ENCODE measurements around the gene FBN2. TPM values are rescaled to one million over a fixed set of nuclear protein-coding genes. Genes with fewer than 3 reads are reported as not detected.

FBN2 gene
- total RNA-seq, 4 donors from 2014 or later, result 0.40 to 3.3 (median 0.99) TPM

GRCh38 chr5:128353441-128354107 is 184.5 kb downstream of the FBN2 start:
- TF ChIP-seq POLR2A (IDR thresholded peaks at IDR 0.05) (no peak), CTCF (IDR thresholded peaks at IDR 0.05) (no peak)
- H3K36me3 ChIP-seq, result no peaks in the 10 kb centered on the region
- H3K4me3 ChIP-seq, result no peak overlapping the region
- no peak for DNase-seq
- no peaks in the 10 kb centered on the region for H3K4me1 ChIP-seq
- no peaks in the 10 kb centered on the region for H3K27me3 ChIP-seq
- no peak overlapping the region for H3K27ac ChIP-seq
- no peaks in the 10 kb centered on the region for H3K9me3 ChIP-seq

- no peak overlapping the region for H3K4me3 ChIP-seq
- no peak for DNase-seq
- H3K9me3 ChIP-seq, result no peaks in the 10 kb centered on the region
- H3K27me3 ChIP-seq, result no peaks in the 10 kb centered on the region
- H3K4me1 ChIP-seq, result no peaks in the 10 kb centered on the region
- TF ChIP-seq POLR2A (IDR thresholded peaks at IDR 0.05) (no peak), CTCF (IDR thresholded peaks at IDR 0.05) (no peak)
- H3K36me3 ChIP-seq, result no peaks in the 10 kb centered on the region
- H3K27ac ChIP-seq, result no peak overlapping the region
Measured at GRCh38 chr5:128350705-128351104, 187.3 kb downstream of the FBN2 start.

GRCh38 chr5:128349044-128349858 is 188.8 kb downstream of the FBN2 start:
- H3K27me3 ChIP-seq, result no peaks in the 10 kb centered on the region
- H3K4me3 ChIP-seq, result no peak overlapping the region
- H3K36me3 ChIP-seq, result no peaks in the 10 kb centered on the region
- TF ChIP-seq CTCF (IDR thresholded peaks at IDR 0.05) (no peak), POLR2A (IDR thresholded peaks at IDR 0.05) (no peak)
- H3K27ac ChIP-seq, result no peak overlapping the region
- H3K4me1 ChIP-seq, result no peaks in the 10 kb centered on the region
- peak in 1 of 3 donors; percentile 50 for DNase-seq
- H3K9me3 ChIP-seq, result no peaks in the 10 kb centered on the region

GRCh38 chr5:128346038-128346437 is 192.0 kb downstream of the FBN2 start:
- no peaks in the 10 kb centered on the region for H3K36me3 ChIP-seq
- H3K4me3 ChIP-seq, result no peak overlapping the region
- H3K27me3 ChIP-seq, result no peaks in the 10 kb centered on the region
- no peaks in the 10 kb centered on the region for H3K4me1 ChIP-seq
- TF ChIP-seq POLR2A (IDR thresholded peaks at IDR 0.05) (no peak), CTCF (IDR thresholded peaks at IDR 0.05) (no peak)
- H3K27ac ChIP-seq, result no peak overlapping the region
- no peaks in the 10 kb centered on the region for H3K9me3 ChIP-seq
- DNase-seq, result no peak

- Histone ChIP-seq H3K4me1 (no peaks in the 10 kb centered on the region), H3K36me3 (no peaks in the 10 kb centered on the region), H3K4me3 (no peak overlapping the region), H3K9me3 (no peaks in the 10 kb centered on the region), H3K27ac (no peak overlapping the region), H3K27me3 (no peaks in the 10 kb centered on the region)
- DNase-seq, result no peak
- TF ChIP-seq POLR2A (IDR thresholded peaks at IDR 0.05) (no peak), CTCF (IDR thresholded peaks at IDR 0.05) (no peak)
Measured at GRCh38 chr5:128345247-128345646, 192.8 kb downstream of the FBN2 start.

Measured in Peyer's patch (tissue), 4 donors.